MCF 10A (cell line): ENCODE measurements around the gene RNF123. TPM values are rescaled to one million over a fixed set of nuclear protein-coding genes. Genes with fewer than 3 reads are reported as not detected.
"Not testable (repeated sequence)": the region's sequence is repeated elsewhere in the genome, so short reads cannot be mapped to it uniquely, and the experiment has no call there.

ENCODE experiments used
- BruUV-seq: library from RNA; stranded (reverse); fragments of 400-500 nt; replicated peaks from 2 replicates; lab custom pipeline; 2021; lab: Mats Ljungman, UMichigan
- CTCF ChIA-PET: fragments of 300-600 bp; sonication (Branson Sonifier 250); formaldehyde crosslinking; extraction: SDS; loops from one replicate; lab custom pipeline; 2021; ENCODE audit warnings: antibody characterized with exemption, inconsistent platforms; lab: Yijun Ruan, JAX
- POLR2A ChIA-PET: fragments of 300-600, 350-650 bp; sonication (Branson Sonifier 250); formaldehyde crosslinking; extraction: SDS; loops from one replicate; lab custom pipeline; 2020; ENCODE audit warnings: antibody characterized with exemption, inconsistent platforms; lab: Yijun Ruan, JAX
- DNase-seq: peaks from one replicate; pipeline ENCODE4 v3.0.0-alpha.2; 2018; ENCODE audit not compliant: unreplicated experiment
- H3K27ac Mint-ChIP-seq: one replicate; pipeline ENCODE4 v1.8.0; 2022; ENCODE audit warnings: mild to moderate bottlenecking, low read depth, mixed read lengths; ENCODE audit not compliant: unreplicated experiment
- H3K27me3 Mint-ChIP-seq: one replicate; pipeline ENCODE4 v1.8.0; 2022; ENCODE audit warnings: mixed read lengths; ENCODE audit not compliant: insufficient read depth, unreplicated experiment
- H3K36me3 Mint-ChIP-seq: one replicate; pipeline ENCODE4 v1.8.0; 2022; ENCODE audit warnings: mild to moderate bottlenecking, moderate library complexity, mixed read lengths; ENCODE audit not compliant: insufficient read depth, unreplicated experiment
- H3K4me1 Mint-ChIP-seq: one replicate; pipeline ENCODE4 v1.8.0; 2022; ENCODE audit warnings: mixed read lengths; ENCODE audit not compliant: insufficient read depth, unreplicated experiment
- H3K4me3 Mint-ChIP-seq: one replicate; pipeline ENCODE4 v1.8.0; 2022; ENCODE audit warnings: mild to moderate bottlenecking, moderate library complexity, mixed read lengths; ENCODE audit not compliant: unreplicated experiment
- H3K9me3 Mint-ChIP-seq: one replicate; pipeline ENCODE4 v1.8.0; 2022; ENCODE audit warnings: mixed read lengths; ENCODE audit not compliant: unreplicated experiment
- intact Hi-C: fragments of 100-400 bp; cut with micrococcal nuclease; formaldehyde crosslinking; loops from 2 replicates; pipeline ENCODE4 v1.14.1; 2022
- total RNA-seq: library from RNA; stranded (reverse); gene quantifications from 2 replicates; pipeline ENCODE4 v1.2.3, GENCODE V29; 2022
- TF ChIP-seq, protein P1 (sequence below): fragments of 200-600 bp; IDR thresholded peaks from one replicate; pipeline ENCODE4 v1.8.0; 2022; ENCODE audit warnings: antibody characterized with exemption, mild to moderate bottlenecking; ENCODE audit not compliant: unreplicated experiment

The RNF123 gene
- total RNA-seq, 1 experiment from 2014 or later = 48.6 TPM

DNA sequence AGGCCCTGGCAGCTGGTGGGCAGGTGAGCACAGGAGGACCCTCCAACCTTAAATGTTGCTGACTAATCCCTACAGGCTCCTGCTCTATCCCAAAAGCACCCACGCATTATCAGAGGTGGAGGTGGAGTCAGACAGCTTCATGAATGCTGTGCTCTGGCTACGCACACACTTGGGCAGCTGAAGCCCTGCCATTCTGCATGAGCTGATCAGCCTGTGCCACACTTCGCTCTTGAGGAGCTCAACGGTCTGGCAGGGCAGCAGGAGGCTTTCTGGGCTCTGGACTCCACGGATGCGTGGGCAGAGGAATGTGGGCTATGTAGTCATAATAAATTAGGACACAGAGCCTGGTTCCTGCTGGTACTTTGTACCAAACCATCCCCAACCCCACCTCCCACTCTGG lies 6.2 kb upstream of the RNF123 start:
- TF ChIP-seq, protein P1, sequence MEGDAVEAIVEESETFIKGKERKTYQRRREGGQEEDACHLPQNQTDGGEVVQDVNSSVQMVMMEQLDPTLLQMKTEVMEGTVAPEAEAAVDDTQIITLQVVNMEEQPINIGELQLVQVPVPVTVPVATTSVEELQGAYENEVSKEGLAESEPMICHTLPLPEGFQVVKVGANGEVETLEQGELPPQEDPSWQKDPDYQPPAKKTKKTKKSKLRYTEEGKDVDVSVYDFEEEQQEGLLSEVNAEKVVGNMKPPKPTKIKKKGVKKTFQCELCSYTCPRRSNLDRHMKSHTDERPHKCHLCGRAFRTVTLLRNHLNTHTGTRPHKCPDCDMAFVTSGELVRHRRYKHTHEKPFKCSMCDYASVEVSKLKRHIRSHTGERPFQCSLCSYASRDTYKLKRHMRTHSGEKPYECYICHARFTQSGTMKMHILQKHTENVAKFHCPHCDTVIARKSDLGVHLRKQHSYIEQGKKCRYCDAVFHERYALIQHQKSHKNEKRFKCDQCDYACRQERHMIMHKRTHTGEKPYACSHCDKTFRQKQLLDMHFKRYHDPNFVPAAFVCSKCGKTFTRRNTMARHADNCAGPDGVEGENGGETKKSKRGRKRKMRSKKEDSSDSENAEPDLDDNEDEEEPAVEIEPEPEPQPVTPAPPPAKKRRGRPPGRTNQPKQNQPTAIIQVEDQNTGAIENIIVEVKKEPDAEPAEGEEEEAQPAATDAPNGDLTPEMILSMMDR = no peak
- H3K9me3 Mint-ChIP-seq = no peaks in the 10 kb centered on the region
- intact Hi-C loops = no loop called here
- BruUV-seq = TSS peak; percentile 39
- no peaks in the 10 kb centered on the region for H3K27me3 Mint-ChIP-seq
- no peak overlapping the region for H3K27ac Mint-ChIP-seq
- POLR2A ChIA-PET = interaction anchor here (0.6 kb wide), 1 partner anchor 255 kb away, joined by 3 read pairs; no protein-coding TSS in a partner anchor
- peaks cover 12% of the 10 kb centered on the region for H3K36me3 Mint-ChIP-seq
- H3K4me1 Mint-ChIP-seq = peaks cover 5% of the 10 kb centered on the region
- no peak for DNase-seq
- H3K4me3 Mint-ChIP-seq = no peak overlapping the region
- CTCF ChIA-PET = interaction anchor here (0.6 to 1.0 kb wide), 2 partner anchors 10 to 11 kb away, joined by 3 to 4 read pairs; no protein-coding TSS in a partner anchor

DNA sequence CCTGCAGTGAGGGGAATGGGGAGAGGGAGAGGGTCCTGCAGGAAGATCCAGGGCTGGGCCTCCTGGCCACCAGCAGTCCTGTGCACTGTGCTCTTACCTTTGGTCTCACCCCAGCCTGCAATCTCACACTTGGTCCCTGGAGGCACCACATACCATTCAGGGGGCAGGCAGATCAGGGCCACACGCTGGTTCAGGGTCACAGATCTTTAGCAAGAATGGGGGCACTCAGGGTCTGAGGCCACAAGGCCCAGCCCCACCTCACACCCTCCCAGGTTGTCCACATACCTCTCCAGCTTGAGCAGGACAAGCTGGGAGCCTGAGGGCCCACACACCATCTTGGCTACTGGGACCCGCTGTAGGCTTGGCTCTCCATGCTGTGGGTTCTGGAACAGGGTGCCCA lies 4.9 kb upstream of the RNF123 start:
- Mint-ChIP-seq H3K4me1 (peaks cover 11% of the 10 kb centered on the region), H3K36me3 (peaks cover 16% of the 10 kb centered on the region)
- POLR2A ChIA-PET, BruUV-seq, H3K27me3 Mint-ChIP-seq, H3K4me3 Mint-ChIP-seq, H3K9me3 Mint-ChIP-seq, H3K27ac Mint-ChIP-seq, DNase-seq, intact Hi-C loops, CTCF ChIA-PET: not testable (repeated sequence)

DNA sequence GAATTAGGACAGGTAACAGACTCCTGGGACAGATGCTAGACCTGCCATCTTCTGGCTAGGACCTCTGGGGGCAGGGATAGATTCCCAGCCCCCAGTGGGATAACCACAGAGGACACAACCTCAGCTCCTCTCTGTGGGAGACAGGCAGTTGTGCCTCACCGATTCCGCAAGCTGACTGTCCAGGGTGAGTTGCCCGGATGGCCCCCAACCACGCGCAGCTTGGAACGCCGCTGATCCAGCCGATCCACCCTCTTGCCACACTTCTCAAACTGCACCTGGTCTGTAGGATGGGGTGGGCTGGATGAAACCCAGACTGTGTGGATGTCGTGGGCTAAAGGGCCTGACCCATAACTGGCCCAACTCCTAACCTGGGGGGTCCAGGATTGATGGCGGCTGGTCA lies 4.3 kb upstream of the RNF123 start:
- POLR2A ChIA-PET, BruUV-seq, H3K27ac Mint-ChIP-seq, H3K4me3 Mint-ChIP-seq, CTCF ChIA-PET, H3K4me1 Mint-ChIP-seq, intact Hi-C loops, H3K9me3 Mint-ChIP-seq, DNase-seq, H3K27me3 Mint-ChIP-seq: not testable (repeated sequence)
- peaks cover 13% of the 10 kb centered on the region for H3K36me3 Mint-ChIP-seq

DNA sequence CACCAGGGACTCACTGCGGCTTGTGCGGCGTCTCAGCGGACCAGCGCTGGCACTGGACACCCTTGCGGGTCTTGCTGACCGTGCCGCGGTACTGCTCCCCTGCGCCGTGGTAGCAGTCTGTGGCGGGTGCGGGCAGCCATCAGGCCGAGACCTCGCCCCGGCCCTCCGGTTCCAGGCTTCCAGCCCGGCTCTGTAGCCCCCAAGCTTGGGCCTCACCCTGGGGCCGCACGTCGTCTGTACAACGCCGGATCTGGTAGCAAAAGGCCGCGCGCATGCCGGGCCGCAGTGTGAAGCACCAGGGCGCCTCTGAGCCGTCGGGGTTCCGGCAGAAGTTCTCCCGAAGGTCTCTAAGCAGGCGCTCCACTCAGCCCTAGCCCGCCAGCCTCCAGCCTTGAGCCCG lies 3.5 kb upstream of the RNF123 start:
- H3K9me3 Mint-ChIP-seq, intact Hi-C loops, H3K27ac Mint-ChIP-seq, POLR2A ChIA-PET, CTCF ChIA-PET, H3K36me3 Mint-ChIP-seq, H3K27me3 Mint-ChIP-seq, H3K4me3 Mint-ChIP-seq, BruUV-seq, DNase-seq: not testable (repeated sequence)
- H3K4me1 Mint-ChIP-seq = peaks cover 14% of the 10 kb centered on the region

DNA sequence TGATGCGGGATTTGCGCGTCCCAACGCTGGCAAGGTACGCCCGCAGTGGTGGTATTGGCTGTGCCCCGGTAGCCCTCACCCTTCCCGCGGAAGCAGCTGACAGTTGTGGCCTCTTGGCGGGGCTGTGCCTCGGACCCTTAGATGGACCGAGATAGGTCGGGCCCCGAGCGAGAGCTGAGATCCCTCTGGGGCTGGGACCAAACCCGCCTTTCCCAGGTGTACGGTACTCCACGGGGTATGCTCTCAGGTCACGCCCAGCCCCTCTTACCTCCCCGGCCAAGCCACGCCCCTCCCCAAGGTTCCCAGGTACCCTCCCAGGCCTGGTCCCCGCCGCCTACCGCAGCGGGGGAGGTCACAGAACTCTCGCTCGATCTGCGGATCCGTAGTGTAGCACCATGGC lies 3.0 kb upstream of the RNF123 start:
- H3K4me1 Mint-ChIP-seq = peaks cover 16% of the 10 kb centered on the region
- DNase-seq, CTCF ChIA-PET, H3K27ac Mint-ChIP-seq, H3K4me3 Mint-ChIP-seq, intact Hi-C loops, BruUV-seq, H3K36me3 Mint-ChIP-seq, POLR2A ChIA-PET, H3K9me3 Mint-ChIP-seq, H3K27me3 Mint-ChIP-seq: not testable (repeated sequence)

DNA sequence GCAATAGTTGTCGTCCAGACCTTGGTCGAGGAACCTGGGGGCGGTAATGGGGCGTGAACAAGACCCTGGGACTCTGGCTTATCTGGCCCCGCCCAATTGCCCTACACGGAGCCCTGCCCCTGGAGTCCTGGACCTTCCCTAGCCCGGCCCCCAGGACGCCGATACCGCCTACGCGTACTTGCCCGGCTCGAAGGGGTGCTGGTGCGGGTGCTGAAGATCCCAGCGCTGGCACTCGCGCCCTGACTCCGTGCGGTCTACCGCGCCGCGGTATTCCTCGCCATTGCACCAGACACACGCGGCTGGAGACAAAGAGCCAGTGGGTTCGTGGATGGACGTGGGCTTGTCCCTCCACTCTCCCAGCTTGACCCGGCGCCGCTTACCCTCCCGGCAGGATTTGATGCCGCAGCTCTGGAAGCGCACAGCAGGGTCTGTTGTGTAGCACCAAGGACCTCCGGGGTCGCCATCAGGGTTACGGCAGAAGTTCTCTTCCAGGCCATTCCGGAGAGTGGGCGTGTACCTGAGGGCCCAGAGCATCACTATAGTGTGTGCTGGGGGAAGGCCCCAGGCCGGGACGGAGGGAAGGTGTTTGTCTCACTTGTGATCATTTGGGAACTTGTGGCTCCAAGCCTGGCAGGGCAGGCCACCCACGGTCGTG lies 2.5 kb upstream of the RNF123 start:
- H3K36me3 Mint-ChIP-seq, H3K27me3 Mint-ChIP-seq, DNase-seq, H3K27ac Mint-ChIP-seq, BruUV-seq, CTCF ChIA-PET, POLR2A ChIA-PET, H3K4me3 Mint-ChIP-seq, H3K9me3 Mint-ChIP-seq, intact Hi-C loops: not testable (repeated sequence)
- H3K4me1 Mint-ChIP-seq = peaks cover 16% of the 10 kb centered on the region

DNA sequence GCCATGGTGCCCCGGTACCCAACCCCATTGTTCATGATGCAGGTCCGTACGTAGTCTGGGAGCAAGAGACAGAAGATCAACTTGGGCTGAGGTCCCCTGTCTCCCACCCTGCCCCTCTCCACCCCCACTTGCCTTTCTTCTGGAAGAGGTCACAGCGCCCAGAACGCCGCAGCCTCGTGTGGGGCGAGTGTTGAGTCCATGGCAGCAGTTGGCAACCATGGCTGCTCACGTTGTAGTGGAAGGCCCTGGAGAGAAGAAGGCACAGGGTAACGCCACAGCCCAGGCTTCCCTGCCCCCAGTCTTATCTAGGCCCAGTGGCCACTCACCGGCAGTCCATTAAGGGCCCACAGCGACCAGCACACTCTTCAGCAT lies 1.9 kb upstream of the RNF123 start:
- H3K4me3 Mint-ChIP-seq, POLR2A ChIA-PET, intact Hi-C loops, H3K9me3 Mint-ChIP-seq, CTCF ChIA-PET, DNase-seq, H3K27ac Mint-ChIP-seq, BruUV-seq, H3K27me3 Mint-ChIP-seq: not testable (repeated sequence)
- Mint-ChIP-seq H3K4me1 (peaks cover 16% of the 10 kb centered on the region), H3K36me3 (peaks cover 11% of the 10 kb centered on the region)

DNA sequence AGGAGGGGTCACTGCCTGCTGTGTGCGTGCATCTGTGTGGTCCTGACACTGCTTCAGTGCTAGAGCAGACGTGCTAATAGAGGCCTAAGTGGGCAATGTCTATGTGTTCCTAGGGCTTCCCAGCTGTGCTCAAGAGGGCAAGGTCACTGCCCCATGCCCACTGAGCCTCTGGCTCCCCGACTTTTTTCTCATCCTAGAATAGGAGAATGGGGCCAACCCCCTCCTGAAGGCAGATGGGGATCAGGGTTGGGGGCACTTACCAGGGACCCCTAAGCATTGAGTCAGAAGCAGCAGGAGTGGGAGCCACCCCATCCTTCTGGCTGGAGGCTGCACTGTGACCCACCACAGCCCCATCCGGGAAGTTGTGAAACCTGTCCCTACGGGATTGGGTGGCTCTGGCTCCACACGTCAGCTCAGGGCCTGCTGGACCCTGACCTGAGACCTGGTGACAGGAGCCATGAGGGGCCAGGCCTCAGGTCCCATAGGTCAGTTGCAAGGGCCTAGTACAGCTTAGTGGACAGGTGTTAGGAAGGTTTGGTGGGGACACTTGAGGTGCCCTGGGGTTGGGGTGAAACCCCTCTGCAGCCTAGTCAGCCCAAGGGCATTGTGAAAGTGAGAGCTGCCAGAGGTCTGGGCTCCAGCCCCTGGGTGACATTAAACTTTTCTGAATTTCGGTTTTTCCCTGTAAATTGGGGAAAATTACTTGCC lies 865 bp upstream of the RNF123 start:
- POLR2A ChIA-PET = interaction anchor here (1.2 to 1.3 kb wide), 2 partner anchors 9 to 13 kb away, joined by 4 to 8 read pairs; no protein-coding TSS in a partner anchor
- CTCF ChIA-PET, H3K9me3 Mint-ChIP-seq, BruUV-seq, intact Hi-C loops, H3K27me3 Mint-ChIP-seq, DNase-seq: not testable (repeated sequence)
- Mint-ChIP-seq H3K27ac (peak overlapping the region; percentile 86), H3K4me1 (peaks cover 16% of the 10 kb centered on the region), H3K4me3 (peak overlapping the region; percentile 85), H3K36me3 (peaks cover 15% of the 10 kb centered on the region)
